Brain microvascular endothelial cell (primary cell): ENCODE results near the gene VASH2.

Source experiments
- DNase-seq: peaks from one replicate; pipeline ENCODE4 v3.0.0-alpha.2; 2020
- H3K27ac ChIP-seq: fragments of 250-450 bp; sonication (Bioruptor Pico); 2 replicates; pipeline ENCODE4 v1.5.1; 2020; ENCODE audit warnings: mild to moderate bottlenecking, moderate library complexity
- H3K27me3 ChIP-seq: fragments of 250-450 bp; sonication (Bioruptor Pico); replicated peaks from 2 replicates; pipeline ENCODE4 v1.5.1; 2020; ENCODE audit warnings: mild to moderate bottlenecking
- H3K36me3 ChIP-seq: fragments of 250-450 bp; sonication (Bioruptor Pico); replicated peaks from 2 replicates; pipeline ENCODE4 v1.5.1; 2020; ENCODE audit warnings: mild to moderate bottlenecking
- H3K4me3 ChIP-seq: 2 replicates; pipeline ENCODE4 v1.5.1; 2011; ENCODE audit warnings: low read depth, mild to moderate bottlenecking, control low read depth, low read length, moderate library complexity
- CTCF ChIP-seq: IDR thresholded peaks from 2 replicates; pipeline ENCODE4 v1.5.1; 2011; ENCODE audit warnings: low read depth, mild to moderate bottlenecking, moderate library complexity, low read length, control low read depth, inconsistent platforms; ENCODE audit errors: missing control alignments
- in situ Hi-C: cut with HindIII; loops from 2 replicates; pipeline ENCODE4 v1.10.0; 2017; ENCODE audit warnings: low sequenced_read_pairs, low pct_ligation_motif_present

Gene VASH2

GRCh38 chr1:212917134-212917485, 33.2 kb upstream of the VASH2 start:
- TF ChIP-seq CTCF, result no peak
- Histone ChIP-seq H3K27ac (no peak overlapping the region), H3K36me3 (no peaks in the 10 kb centered on the region), H3K27me3 (peaks cover 3% of the 10 kb centered on the region), H3K4me3 (no peak overlapping the region)
- in situ Hi-C loops, result no loop called here
- no peak for DNase-seq

DNA sequence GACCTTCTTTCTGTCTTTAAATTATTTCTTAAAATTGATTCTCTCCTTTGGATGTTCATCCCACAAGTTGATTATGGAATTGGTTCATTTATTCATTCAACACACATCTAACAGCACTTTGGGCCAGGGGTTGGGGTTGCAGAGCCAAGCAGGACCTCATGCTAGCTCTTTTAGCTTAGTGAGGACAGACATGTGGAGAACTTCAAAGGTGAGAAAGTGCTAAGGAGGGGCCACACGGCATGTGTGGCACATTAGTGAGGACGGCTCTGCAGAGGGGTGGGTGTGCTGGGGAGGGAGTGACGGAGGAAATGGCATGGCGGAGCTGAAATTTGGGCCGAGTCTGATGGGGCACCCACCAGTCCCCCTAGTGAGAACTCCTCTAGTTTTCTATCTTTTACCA, 32.5 kb upstream of the VASH2 start:
- in situ Hi-C loops, result no loop called here
- no peak for TF ChIP-seq CTCF
- Histone ChIP-seq H3K4me3 (no peak overlapping the region), H3K27me3 (peaks cover 3% of the 10 kb centered on the region), H3K36me3 (no peaks in the 10 kb centered on the region), H3K27ac (no peak overlapping the region)
- DNase-seq, result no peak

- H3K4me3 ChIP-seq, result no peak overlapping the region
- H3K36me3 ChIP-seq, result no peaks in the 10 kb centered on the region
- no peak for DNase-seq
- peaks cover 3% of the 10 kb centered on the region for H3K27me3 ChIP-seq
- in situ Hi-C loops, result no loop called here
- no peak overlapping the region for H3K27ac ChIP-seq
- TF ChIP-seq CTCF, result no peak
Observed at GRCh38 chr1:212918824-212919223, 31.5 kb upstream of the VASH2 start.

DNA sequence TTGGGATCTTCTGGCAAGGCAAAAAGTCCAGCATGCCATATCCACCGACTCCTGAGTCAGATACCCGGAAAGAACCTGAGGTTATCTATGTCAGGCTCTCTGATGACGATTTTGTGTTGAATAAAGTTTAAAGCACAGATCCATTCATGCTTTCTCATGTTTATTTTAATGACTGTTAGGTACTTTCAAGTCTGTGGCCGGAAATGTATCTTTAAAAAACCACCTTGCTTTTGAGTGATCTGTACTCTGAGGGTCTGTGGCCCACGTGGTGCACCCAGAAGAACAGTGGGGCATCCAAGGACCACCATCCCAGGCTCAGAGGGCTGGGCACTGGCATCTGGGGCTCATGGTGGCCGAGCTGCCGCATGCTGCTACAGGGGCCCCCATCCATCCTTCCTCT, 30.1 kb upstream of the VASH2 start:
- TF ChIP-seq CTCF, result no peak
- Histone ChIP-seq H3K27ac (no peak overlapping the region), H3K36me3 (no peaks in the 10 kb centered on the region), H3K27me3 (peaks cover 3% of the 10 kb centered on the region), H3K4me3 (no peak overlapping the region)
- no peak for DNase-seq
- in situ Hi-C loops, result no loop called here

GRCh38 chr1:212920896-212921295, 29.4 kb upstream of the VASH2 start:
- peak; percentile 64 for TF ChIP-seq CTCF
- no peak for DNase-seq
- H3K4me3 ChIP-seq, result no peak overlapping the region
- H3K27ac ChIP-seq, result no peak overlapping the region
- H3K27me3 ChIP-seq, result peaks cover 3% of the 10 kb centered on the region
- H3K36me3 ChIP-seq, result no peaks in the 10 kb centered on the region
- in situ Hi-C loops, result no loop called here

- no peak overlapping the region for H3K27ac ChIP-seq
- no peak for TF ChIP-seq CTCF
- H3K36me3 ChIP-seq, result no peaks in the 10 kb centered on the region
- no peak for DNase-seq
- peaks cover 3% of the 10 kb centered on the region for H3K27me3 ChIP-seq
- H3K4me3 ChIP-seq, result no peak overlapping the region
- in situ Hi-C loops, result no loop called here
Observed at GRCh38 chr1:212922016-212922415, 28.3 kb upstream of the VASH2 start.
